DMS114 treated with DMSO at 0.1 percent for 48 hours (cell line): ENCODE data around the gene PIGM.
"Not testable (repeated sequence)": the region's sequence is repeated elsewhere in the genome, so short reads cannot be mapped to it uniquely, and the experiment has no call there.

Experiments
- DNase-seq: peaks from one replicate; lab custom pipeline; 2025; ENCODE audit not compliant: unreplicated experiment; lab: John Stamatoyannopoulos, UW

Gene PIGM

GRCh38 chr1:160061369-160062229, 29.8 kb upstream of the PIGM start:
- no peak for DNase-seq

- DNase-seq = peak; percentile 17
These were observed 26.3 kb upstream of the PIGM start for GRCh38 chr1:160058087-160058486.

DNA sequence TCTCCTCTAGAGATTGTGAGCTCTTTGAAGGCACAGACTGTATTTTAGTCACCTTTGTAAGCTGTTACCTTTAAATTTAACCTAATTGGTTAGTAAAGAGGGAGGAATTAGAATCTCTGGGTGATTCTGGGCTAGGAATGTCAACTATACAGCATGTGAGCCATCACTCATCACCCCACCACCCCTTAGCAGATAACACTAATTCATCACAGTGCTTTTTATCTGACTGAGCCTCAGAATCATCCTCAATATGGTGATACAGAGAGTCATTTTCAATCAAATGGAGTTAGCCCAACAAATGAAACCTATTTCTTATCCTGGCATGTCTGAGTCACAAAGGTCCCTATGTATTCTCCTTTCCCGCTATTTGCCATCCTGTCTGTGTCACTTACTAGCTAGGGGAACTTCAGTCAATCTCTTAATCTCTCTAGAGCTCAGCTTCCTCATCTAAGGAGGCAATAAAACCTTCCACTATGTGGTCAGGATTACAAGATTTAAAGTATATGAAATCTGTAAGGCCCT, 24.9 kb upstream of the PIGM start:
- no peak for DNase-seq

- DNase-seq = no peak
These were observed 22.0 kb upstream of the PIGM start for GRCh38 chr1:160053548-160054365.

DNA sequence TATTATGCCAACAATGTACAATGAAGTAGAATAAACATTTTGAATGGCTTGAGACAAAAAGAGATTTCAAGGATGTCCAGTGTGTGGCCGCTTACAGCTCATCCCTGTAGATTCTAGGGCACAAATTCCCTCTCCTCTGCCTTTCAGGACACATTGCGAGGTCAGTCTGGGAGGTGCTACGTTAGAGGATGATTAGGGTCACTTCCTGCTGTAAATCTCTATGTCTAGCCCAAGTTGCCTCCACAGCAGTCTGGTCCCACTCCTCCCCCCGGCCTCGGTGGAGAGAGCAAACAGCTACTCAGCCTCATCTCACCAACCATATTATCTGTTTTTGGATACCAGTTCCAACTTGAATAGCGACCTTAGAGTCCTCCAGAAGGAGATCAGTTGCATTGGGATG, 21.1 kb upstream of the PIGM start:
- DNase-seq = no peak

GRCh38 chr1:160050619-160051018, 18.8 kb upstream of the PIGM start:
- DNase-seq = no peak

DNA sequence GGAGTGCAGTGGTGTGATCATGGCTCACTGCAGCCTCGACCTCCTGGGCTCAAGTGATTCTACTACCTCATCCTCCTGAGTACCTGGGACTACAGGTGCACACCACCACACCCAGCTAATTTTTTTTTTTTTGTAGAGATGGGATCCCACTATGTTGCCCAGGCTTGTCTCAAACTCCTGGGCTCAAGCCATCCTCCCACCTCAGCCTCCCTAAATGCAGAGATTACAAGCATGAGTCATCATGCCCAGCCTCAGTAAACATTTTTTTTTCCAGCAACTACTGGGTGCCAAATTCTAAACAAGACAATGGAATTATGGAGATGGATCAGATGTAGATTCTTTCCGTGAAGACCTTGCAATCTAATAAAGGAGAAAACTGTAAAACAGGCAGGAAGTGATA, 18.4 kb upstream of the PIGM start:
- not testable (repeated sequence) for DNase-seq

DNA sequence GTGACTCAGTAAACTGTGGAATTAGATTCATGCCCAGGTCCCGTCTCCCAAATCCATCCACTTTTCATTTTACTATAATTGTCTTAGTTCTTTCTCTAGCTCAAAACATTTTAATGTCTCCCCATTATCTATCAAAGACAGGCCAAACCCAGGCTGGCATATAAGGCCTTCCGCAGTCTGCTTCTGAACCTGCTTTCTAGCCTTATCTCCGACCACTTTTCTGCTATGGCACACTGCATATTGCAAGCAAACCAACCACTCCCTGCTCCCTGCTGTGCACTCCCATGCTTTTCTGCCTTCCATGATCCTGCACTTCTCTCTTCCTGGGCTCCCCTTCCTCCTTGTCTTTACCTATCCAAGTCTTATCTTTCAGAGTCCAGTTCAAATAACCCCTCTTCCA, 17.3 kb upstream of the PIGM start:
- no peak for DNase-seq

- no peak for DNase-seq
These were observed 16.5 kb upstream of the PIGM start for GRCh38 chr1:160048335-160048734.

- no peak for DNase-seq
These were observed 15.6 kb upstream of the PIGM start for GRCh38 chr1:160047111-160047991.

- DNase-seq = peak; percentile 20
These were observed 14.8 kb upstream of the PIGM start for GRCh38 chr1:160046494-160047110.

DNA sequence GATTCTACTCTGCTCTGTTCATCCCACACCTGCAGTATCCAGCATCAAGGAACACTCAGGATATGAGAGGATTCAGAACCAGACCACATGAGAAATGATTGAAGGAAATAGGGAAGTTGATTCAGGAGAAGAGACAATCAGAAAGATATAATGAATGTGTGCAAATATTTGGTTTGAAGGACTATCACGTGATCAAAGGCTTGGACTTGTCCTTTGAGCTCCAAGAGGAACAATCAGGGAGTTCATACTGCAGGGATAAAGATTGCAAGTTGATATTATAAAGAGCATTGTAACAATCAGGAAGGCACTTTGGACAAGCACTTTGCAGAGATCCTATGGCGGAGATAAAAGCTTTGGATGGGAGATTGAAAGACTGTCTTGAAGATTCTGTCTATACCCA, 13.9 kb upstream of the PIGM start:
- DNase-seq = no peak

- DNase-seq = no peak
These were observed 11.8 kb upstream of the PIGM start for GRCh38 chr1:160043543-160043942.

GRCh38 chr1:160040476-160040875, 8.7 kb upstream of the PIGM start:
- no peak for DNase-seq

DNA sequence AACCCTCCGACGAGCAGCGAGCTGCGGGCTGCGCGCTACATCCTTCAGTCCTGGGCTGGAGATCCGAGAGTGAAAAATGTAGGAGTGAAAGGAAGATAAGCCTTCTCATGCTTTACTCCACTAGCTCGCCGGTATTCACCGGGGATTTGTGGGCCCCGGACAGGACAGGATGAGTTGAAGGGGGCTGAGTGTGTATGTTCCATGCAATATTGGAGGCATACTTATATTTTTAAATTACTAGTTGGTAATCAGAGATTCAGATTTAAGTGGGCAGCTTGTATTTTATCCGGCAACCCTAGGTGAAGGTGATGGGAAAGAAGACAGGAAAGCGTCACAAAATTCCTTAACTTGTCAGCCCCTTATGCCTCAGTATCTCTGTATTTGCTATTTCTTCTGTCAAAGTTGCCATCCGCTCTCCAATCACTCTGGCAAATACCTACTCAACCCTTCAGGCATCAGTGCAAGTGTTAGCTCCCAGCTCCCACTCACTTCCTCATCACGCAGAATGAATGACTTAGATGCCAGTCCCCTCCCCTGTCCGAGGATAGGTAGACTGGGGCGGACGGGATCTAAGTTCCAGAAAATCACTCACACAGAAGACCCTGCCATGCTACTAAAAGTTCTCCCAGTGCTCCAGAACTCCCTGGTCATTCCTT, 503 bp upstream of the PIGM start:
- DNase-seq = no peak

- peak; percentile 24 for DNase-seq
These were observed 979 bp downstream of the PIGM start for GRCh38 chr1:160030657-160031364.

DNA sequence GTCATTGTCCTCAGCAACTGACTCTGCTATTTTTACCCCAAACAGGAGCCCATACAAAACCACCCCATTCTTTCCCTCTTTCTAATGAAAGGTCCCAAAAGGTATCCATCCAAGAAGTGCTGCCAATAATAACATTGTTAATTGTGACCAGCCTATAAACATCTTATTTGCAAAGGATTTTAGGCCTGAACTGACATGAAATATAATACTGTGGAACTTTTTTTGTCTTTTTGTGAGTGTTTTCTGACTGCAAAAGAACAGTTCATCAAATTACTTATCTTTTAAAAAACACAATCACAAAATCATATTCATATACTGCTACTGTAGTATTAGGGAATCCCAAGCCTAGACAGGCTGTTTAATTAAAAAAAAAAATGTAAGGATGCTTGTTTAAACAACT, 3.4 kb downstream of the PIGM start:
- DNase-seq = no peak

DNA sequence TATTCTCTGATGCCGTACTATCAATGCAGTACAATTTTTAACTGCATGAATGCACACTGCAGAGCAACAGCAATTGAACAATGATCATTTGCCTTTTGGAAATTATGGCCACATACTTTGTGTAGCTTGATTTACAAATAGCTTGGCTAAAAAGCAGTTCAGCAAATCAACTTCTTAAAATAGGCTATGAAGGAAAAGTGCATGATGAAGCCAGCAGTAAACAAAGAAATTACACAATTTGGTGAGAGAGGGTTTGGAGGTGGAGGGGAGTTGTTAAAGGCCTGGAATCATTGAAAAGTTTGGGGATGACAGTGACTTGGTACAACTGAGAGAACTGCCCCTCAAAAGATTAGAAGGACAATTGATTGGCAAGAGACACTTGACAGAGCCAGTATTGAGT, 6.5 kb downstream of the PIGM start:
- no peak for DNase-seq

DNA sequence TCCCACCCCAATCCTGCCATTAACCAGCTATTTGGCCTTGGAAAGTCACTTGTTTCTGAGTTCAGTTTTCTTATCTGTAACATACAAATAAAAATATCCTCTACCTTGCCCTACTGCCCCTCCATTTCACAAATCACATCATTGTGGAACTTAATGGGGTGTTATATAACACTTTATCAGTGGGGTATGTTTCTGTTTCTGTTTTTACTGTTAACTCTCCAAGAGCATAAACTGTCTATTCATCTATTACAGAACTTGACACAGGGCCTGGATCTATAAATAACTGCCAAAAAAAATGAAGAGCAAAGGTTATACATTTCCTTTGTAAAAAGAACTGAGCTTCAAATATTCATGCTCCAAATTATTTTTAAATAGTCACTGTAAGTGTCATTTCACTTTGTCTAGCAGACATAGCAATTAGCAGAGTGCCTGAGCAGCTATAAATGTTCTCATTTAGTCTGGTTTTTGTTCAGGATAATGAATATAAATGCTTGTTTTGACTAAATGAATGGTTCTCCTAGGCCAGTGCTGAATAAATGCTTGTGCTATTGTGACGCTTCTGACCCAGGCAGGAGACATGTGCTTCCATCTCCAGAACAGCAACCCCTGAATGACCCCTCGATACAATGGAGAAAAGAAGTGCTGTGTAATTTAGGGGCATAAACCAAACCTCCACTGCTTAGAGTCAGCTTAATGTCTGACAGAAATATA, 7.4 kb downstream of the PIGM start:
- no peak for DNase-seq
